Measurements from ENCODE around the gene MSMP.

DNA sequence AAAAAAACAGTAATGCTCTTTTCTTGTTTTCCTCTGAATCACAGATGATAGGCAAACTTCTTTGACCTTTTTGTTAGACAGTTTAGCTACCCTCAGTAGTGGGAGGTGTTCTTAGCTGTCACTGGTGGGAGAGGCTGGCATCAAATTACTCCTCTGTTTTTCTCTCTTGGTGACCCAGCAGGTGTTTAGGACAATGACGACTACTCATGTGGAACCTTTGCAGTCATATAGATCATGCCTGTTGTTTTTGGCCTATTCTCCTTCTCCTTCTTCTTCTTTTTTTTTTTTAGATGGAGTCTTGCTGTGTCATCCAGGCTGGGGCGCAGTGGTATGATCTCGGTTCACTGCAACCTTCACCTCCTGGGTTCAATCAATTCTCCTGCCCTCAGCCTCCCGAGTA is 21.9 kb upstream of the MSMP start:
- TF ChIP-seq, protein P1, sequence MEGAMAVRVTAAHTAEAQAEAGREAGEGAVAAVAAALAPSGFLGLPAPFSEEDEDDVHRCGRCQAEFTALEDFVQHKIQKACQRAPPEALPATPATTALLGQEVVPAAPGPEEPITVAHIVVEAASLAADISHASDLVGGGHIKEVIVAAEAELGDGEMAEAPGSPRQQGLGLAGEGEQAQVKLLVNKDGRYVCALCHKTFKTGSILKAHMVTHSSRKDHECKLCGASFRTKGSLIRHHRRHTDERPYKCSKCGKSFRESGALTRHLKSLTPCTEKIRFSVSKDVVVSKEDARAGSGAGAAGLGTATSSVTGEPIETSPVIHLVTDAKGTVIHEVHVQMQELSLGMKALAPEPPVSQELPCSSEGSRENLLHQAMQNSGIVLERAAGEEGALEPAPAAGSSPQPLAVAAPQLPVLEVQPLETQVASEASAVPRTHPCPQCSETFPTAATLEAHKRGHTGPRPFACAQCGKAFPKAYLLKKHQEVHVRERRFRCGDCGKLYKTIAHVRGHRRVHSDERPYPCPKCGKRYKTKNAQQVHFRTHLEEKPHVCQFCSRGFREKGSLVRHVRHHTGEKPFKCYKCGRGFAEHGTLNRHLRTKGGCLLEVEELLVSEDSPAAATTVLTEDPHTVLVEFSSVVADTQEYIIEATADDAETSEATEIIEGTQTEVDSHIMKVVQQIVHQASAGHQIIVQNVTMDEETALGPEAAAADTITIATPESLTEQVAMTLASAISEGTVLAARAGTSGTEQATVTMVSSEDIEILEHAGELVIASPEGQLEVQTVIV (IDR thresholded peaks at IDR 0.05; ENCODE audit: borderline replicate concordance, partially characterized antibody): no peak
- TF ChIP-seq HDAC6 (IDR thresholded peaks at IDR 0.05; ENCODE audit: unreplicated experiment) (no peak), SP1 (IDR thresholded peaks at IDR 0.05; ENCODE audit: low read depth, low read length) (no peak), CEBPB (IDR thresholded peaks at IDR 0.05; ENCODE audit: borderline replicate concordance in 1 of 2, low read depth in 2 of 2, low read length in 2 of 2) (no peak), MEF2A (IDR thresholded peaks at IDR 0.05; ENCODE audit: insufficient read depth, low read depth, low read length) (no peak)
- TF ChIP-seq, protein P2, sequence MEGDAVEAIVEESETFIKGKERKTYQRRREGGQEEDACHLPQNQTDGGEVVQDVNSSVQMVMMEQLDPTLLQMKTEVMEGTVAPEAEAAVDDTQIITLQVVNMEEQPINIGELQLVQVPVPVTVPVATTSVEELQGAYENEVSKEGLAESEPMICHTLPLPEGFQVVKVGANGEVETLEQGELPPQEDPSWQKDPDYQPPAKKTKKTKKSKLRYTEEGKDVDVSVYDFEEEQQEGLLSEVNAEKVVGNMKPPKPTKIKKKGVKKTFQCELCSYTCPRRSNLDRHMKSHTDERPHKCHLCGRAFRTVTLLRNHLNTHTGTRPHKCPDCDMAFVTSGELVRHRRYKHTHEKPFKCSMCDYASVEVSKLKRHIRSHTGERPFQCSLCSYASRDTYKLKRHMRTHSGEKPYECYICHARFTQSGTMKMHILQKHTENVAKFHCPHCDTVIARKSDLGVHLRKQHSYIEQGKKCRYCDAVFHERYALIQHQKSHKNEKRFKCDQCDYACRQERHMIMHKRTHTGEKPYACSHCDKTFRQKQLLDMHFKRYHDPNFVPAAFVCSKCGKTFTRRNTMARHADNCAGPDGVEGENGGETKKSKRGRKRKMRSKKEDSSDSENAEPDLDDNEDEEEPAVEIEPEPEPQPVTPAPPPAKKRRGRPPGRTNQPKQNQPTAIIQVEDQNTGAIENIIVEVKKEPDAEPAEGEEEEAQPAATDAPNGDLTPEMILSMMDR (IDR thresholded peaks at IDR 0.05 in 2 of 3, conservative IDR thresholded peaks at IDR 0.05 in 1 of 3; ENCODE audit: control insufficient read depth in 2 of 3, extremely low read depth in 1 of 3, insufficient read depth in 1 of 3, low read depth in 3 of 3, low read length in 3 of 3): no peak
- TF ChIP-seq, protein P3, sequence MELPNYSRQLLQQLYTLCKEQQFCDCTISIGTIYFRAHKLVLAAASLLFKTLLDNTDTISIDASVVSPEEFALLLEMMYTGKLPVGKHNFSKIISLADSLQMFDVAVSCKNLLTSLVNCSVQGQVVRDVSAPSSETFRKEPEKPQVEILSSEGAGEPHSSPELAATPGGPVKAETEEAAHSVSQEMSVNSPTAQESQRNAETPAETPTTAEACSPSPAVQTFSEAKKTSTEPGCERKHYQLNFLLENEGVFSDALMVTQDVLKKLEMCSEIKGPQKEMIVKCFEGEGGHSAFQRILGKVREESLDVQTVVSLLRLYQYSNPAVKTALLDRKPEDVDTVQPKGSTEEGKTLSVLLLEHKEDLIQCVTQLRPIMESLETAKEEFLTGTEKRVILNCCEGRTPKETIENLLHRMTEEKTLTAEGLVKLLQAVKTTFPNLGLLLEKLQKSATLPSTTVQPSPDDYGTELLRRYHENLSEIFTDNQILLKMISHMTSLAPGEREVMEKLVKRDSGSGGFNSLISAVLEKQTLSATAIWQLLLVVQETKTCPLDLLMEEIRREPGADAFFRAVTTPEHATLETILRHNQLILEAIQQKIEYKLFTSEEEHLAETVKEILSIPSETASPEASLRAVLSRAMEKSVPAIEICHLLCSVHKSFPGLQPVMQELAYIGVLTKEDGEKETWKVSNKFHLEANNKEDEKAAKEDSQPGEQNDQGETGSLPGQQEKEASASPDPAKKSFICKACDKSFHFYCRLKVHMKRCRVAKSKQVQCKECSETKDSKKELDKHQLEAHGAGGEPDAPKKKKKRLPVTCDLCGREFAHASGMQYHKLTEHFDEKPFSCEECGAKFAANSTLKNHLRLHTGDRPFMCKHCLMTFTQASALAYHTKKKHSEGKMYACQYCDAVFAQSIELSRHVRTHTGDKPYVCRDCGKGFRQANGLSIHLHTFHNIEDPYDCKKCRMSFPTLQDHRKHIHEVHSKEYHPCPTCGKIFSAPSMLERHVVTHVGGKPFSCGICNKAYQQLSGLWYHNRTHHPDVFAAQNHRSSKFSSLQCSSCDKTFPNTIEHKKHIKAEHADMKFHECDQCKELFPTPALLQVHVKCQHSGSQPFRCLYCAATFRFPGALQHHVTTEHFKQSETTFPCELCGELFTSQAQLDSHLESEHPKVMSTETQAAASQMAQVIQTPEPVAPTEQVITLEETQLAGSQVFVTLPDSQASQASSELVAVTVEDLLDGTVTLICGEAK (IDR thresholded peaks at IDR 0.05; ENCODE audit: borderline replicate concordance): no peak

All from GM12878 (cell line).